Measurements from ENCODE around the gene PXMP4. TPM values are rescaled to one million over a fixed set of nuclear protein-coding genes. Genes with fewer than 3 reads are reported as not detected.
A peak's percentile ranks its signal among the peaks of the same experiment; 100 is the strongest.

Gene PXMP4, protein sequence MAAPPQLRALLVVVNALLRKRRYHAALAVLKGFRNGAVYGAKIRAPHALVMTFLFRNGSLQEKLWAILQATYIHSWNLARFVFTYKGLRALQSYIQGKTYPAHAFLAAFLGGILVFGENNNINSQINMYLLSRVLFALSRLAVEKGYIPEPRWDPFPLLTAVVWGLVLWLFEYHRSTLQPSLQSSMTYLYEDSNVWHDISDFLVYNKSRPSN
- polyA plus RNA-seq = 0.78 and 3.1 TPM in 2 replicates
- 1.7 and 2.9 TPM in 2 replicates for polyA minus RNA-seq

DNA sequence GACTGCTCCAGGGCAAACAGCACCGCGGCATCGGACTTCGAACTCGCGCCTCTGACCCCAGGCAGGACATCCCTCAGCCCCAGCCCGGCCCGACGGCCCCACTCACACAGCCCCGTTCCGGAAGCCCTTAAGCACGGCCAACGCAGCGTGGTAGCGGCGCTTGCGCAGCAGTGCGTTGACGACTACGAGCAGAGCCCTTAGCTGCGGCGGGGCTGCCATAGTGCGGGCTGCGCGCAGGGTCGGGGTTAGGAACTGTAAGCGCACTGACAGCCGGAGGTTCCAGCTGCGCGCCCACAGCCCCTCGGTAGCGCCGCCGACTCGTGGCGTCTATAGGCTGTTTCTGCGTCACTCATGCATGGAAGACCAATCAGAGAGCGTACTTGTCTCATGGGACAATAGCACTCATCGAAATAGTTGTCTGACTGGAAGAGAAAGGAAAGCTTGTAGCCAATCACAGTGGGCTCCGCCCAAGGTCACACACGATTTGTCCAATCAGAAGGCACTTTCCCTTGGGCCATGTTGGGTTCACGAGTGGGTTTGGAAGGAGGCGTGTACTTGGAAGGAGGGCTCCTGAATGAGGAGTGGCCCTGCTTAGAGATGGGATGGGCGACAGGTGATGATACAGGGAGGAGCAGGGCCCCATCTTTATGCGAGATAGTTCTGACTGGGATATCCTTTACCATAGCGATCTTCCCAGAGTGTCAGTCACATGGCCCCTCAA, at the start of gene PXMP4:
TSS of gene PXMP4 (minus strand) at position 322 of the 721 bp plus-strand sequence. CDS start at position 219, 103 bp downstream.
- Histone ChIP-seq H3K36me3 (ENCODE audit: insufficient read depth, low read length) (no peaks in the 10 kb centered on the region), H3K9ac (ENCODE audit: low read length) (peak within 1 kb of the TSS; percentile 39), H3K4me2 (ENCODE audit: low read length) (no peak within 1 kb of the TSS), H3K9me3 (ENCODE audit: low read length) (no peaks in the 10 kb centered on the region), H3F3A (ENCODE audit: insufficient read depth, low read length, poor library complexity, severe bottlenecking) (no peaks in the 10 kb centered on the region), H3K9me2 (ENCODE audit: insufficient read depth, low read length) (no peaks in the 10 kb centered on the region), H3K27ac (ENCODE audit: low read length) (no peak within 1 kb of the TSS), H2AFZ (ENCODE audit: low read depth, low read length) (no peak within 1 kb of the TSS), H3K27me3 (ENCODE audit: insufficient read depth, low read depth, low read length) (no peaks in the 10 kb centered on the region), H3K79me2 (replicated peaks; ENCODE audit: insufficient read depth, low read length) (no peaks in the 10 kb centered on the region), H3K4me3 (ENCODE audit: low read length) (peak within 1 kb of the TSS; percentile 64), H4K20me1 (ENCODE audit: insufficient read depth) (no peaks in the 10 kb centered on the region)
- TF ChIP-seq SMC3 (conservative IDR thresholded peaks at IDR 0.05; ENCODE audit: poor library complexity) (no peak), EP300 (conservative IDR thresholded peaks at IDR 0.05; ENCODE audit: poor library complexity, severe bottlenecking) (no peak), POLR2AphosphoS5 (IDR thresholded peaks at IDR 0.05) (no peak), RAD21 (conservative IDR thresholded peaks at IDR 0.05) (no peak), MXI1 (conservative IDR thresholded peaks at IDR 0.05; ENCODE audit: poor library complexity, severe bottlenecking) (no peak), TAF1 (IDR thresholded peaks at IDR 0.05; ENCODE audit: low read depth) (no peak), EZH2 (IDR thresholded peaks at IDR 0.05; ENCODE audit: borderline replicate concordance, insufficient read depth, low read length, poor library complexity, severe bottlenecking) (no peak), REST (IDR thresholded peaks at IDR 0.05; ENCODE audit: borderline replicate concordance) (no peak), CTCF (IDR thresholded peaks at IDR 0.05; ENCODE audit: poor library complexity, severe bottlenecking) (no peak)

GRCh38 chr20:33769043-33769442, 48.9 kb upstream of the PXMP4 start:
- no peaks in the 10 kb centered on the region for H3K9me2 ChIP-seq (ENCODE audit: insufficient read depth, low read length)
- H3K9me3 ChIP-seq (ENCODE audit: low read length) = no peaks in the 10 kb centered on the region
- no peaks in the 10 kb centered on the region for H3K79me2 ChIP-seq (replicated peaks; ENCODE audit: insufficient read depth, low read length)
- no peak overlapping the region for H3K27ac ChIP-seq (ENCODE audit: low read length)
- H3K9ac ChIP-seq (ENCODE audit: low read length) = no peak overlapping the region
- H4K20me1 ChIP-seq (ENCODE audit: insufficient read depth) = no peaks in the 10 kb centered on the region
- H3F3A ChIP-seq (ENCODE audit: insufficient read depth, low read length, poor library complexity, severe bottlenecking) = no peaks in the 10 kb centered on the region
- H2AFZ ChIP-seq (ENCODE audit: low read depth, low read length) = no peak overlapping the region
- no peak for TF ChIP-seq POLR2AphosphoS5 (IDR thresholded peaks at IDR 0.05)
- TF ChIP-seq CTCF (IDR thresholded peaks at IDR 0.05; ENCODE audit: poor library complexity, severe bottlenecking) = no peak
- no peak for TF ChIP-seq EP300 (conservative IDR thresholded peaks at IDR 0.05; ENCODE audit: poor library complexity, severe bottlenecking)
- TF ChIP-seq SMC3 (conservative IDR thresholded peaks at IDR 0.05; ENCODE audit: poor library complexity) = no peak
- TF ChIP-seq MXI1 (conservative IDR thresholded peaks at IDR 0.05; ENCODE audit: poor library complexity, severe bottlenecking) = no peak
- TF ChIP-seq TAF1 (IDR thresholded peaks at IDR 0.05; ENCODE audit: low read depth) = no peak
- no peak for TF ChIP-seq REST (IDR thresholded peaks at IDR 0.05; ENCODE audit: borderline replicate concordance)
- TF ChIP-seq EZH2 (IDR thresholded peaks at IDR 0.05; ENCODE audit: borderline replicate concordance, insufficient read depth, low read length, poor library complexity, severe bottlenecking) = no peak
- no peak for TF ChIP-seq RAD21 (conservative IDR thresholded peaks at IDR 0.05)
- no peaks in the 10 kb centered on the region for H3K27me3 ChIP-seq (ENCODE audit: insufficient read depth, low read depth, low read length)
- no peak overlapping the region for H3K4me2 ChIP-seq (ENCODE audit: low read length)
- no peaks in the 10 kb centered on the region for H3K36me3 ChIP-seq (ENCODE audit: insufficient read depth, low read length)
- H3K4me3 ChIP-seq (ENCODE audit: low read length) = no peak overlapping the region

Data from neural cell (in vitro differentiated cells).